Stimulated activated CD4-positive, alpha-beta T cell treated with anti-CD3 and anti-CD28 coated beads, Interleukin-1b, Interleukin-23, amount 100 ng/mL, for 1 hour (primary cell): Measurements from ENCODE around the gene TRAF3IP3.
A peak's percentile ranks its signal among the peaks of the same experiment; 100 is the strongest.

ENCODE experiments used
- DNase-seq, 2 donors: peaks; one replicate each; pipeline ENCODE4 v3.0.0-alpha.2; 2020; ENCODE audit warnings: low read depth in 2 of 2

The TRAF3IP3 gene

GRCh38 chr1:209755926-209756614, at the start of gene TRAF3IP3:
TRAF3IP3 (plus strand) TSS chr1:209756053; CDS start chr1:209760040, 3,987 bp downstream.
- peak in 1 of 2 donors; percentile 35 for DNase-seq

- no peak for DNase-seq
These were observed 49.2 kb upstream of the TRAF3IP3 start for GRCh38 chr1:209706622-209707021.

GRCh38 chr1:209707308-209707707, 48.5 kb upstream of the TRAF3IP3 start:
- no peak for DNase-seq

GRCh38 chr1:209708297-209708696, 47.6 kb upstream of the TRAF3IP3 start:
- no peak for DNase-seq

GRCh38 chr1:209710093-209710492, 45.8 kb upstream of the TRAF3IP3 start:
- DNase-seq: no peak

- DNase-seq: no peak
These were observed 45.0 kb upstream of the TRAF3IP3 start for GRCh38 chr1:209710847-209711246.

GRCh38 chr1:209714338-209714737, 41.5 kb upstream of the TRAF3IP3 start:
- DNase-seq: no peak

GRCh38 chr1:209715314-209715713, 40.5 kb upstream of the TRAF3IP3 start:
- DNase-seq: no peak

GRCh38 chr1:209717818-209718217, 38.0 kb upstream of the TRAF3IP3 start:
- no peak for DNase-seq

GRCh38 chr1:209720326-209720725, 35.5 kb upstream of the TRAF3IP3 start:
- no peak for DNase-seq

- DNase-seq: no peak
These were observed 35.0 kb upstream of the TRAF3IP3 start for GRCh38 chr1:209720826-209721225.

- DNase-seq: no peak
These were observed 34.5 kb upstream of the TRAF3IP3 start for GRCh38 chr1:209721323-209721722.

- DNase-seq: no peak
These were observed 32.6 kb upstream of the TRAF3IP3 start for GRCh38 chr1:209723265-209723664.

GRCh38 chr1:209723756-209724693, 31.8 kb upstream of the TRAF3IP3 start:
- DNase-seq: no peak

GRCh38 chr1:209727286-209727685, 28.6 kb upstream of the TRAF3IP3 start:
- DNase-seq: no peak

- no peak for DNase-seq
These were observed 28.1 kb upstream of the TRAF3IP3 start for GRCh38 chr1:209727785-209728184.

GRCh38 chr1:209728466-209728865, 27.4 kb upstream of the TRAF3IP3 start:
- DNase-seq: no peak

- no peak for DNase-seq
These were observed 26.4 kb upstream of the TRAF3IP3 start for GRCh38 chr1:209729436-209729835.

- DNase-seq: no peak
These were observed 23.1 kb upstream of the TRAF3IP3 start for GRCh38 chr1:209732725-209733124.

GRCh38 chr1:209733409-209734192, 22.3 kb upstream of the TRAF3IP3 start:
- DNase-seq: no peak

- no peak for DNase-seq
These were observed 19.2 kb upstream of the TRAF3IP3 start for GRCh38 chr1:209736490-209737117.

GRCh38 chr1:209737118-209737505, 18.7 kb upstream of the TRAF3IP3 start:
- DNase-seq: no peak
